NCI-H2107 (cell line): ENCODE results near the gene NOL12.

Experiments used
- DNase-seq: peaks from one replicate; lab custom pipeline; 2025; lab: John Stamatoyannopoulos, UW

Gene NOL12

GRCh38 chr22:37659897-37660708 is 26.0 kb upstream of the NOL12 start:
- no peak for DNase-seq

- no peak for DNase-seq
These were observed 25.5 kb upstream of the NOL12 start for GRCh38 chr22:37660709-37661045.

- no peak for DNase-seq
These were observed 24.8 kb upstream of the NOL12 start for GRCh38 chr22:37661160-37661924.

GRCh38 chr22:37662039-37662438 is 24.1 kb upstream of the NOL12 start:
- DNase-seq, result no peak

- no peak for DNase-seq
These were observed 22.5 kb upstream of the NOL12 start for GRCh38 chr22:37663521-37664140.

GRCh38 chr22:37664249-37665101 is 21.7 kb upstream of the NOL12 start:
- no peak for DNase-seq

GRCh38 chr22:37665487-37665886 is 20.7 kb upstream of the NOL12 start:
- DNase-seq, result no peak

GRCh38 chr22:37669586-37669985 is 16.6 kb upstream of the NOL12 start:
- DNase-seq, result no peak

GRCh38 chr22:37672206-37672919 is 13.8 kb upstream of the NOL12 start:
- DNase-seq, result no peak

- no peak for DNase-seq
These were observed 13.2 kb upstream of the NOL12 start for GRCh38 chr22:37672920-37673455.

- no peak for DNase-seq
These were observed 11.9 kb upstream of the NOL12 start for GRCh38 chr22:37674248-37674647.

- peak; percentile 33 for DNase-seq
These were observed 10.9 kb upstream of the NOL12 start, which contains the start of gene LGALS1 for GRCh38 chr22:37674951-37675929. Gene LGALS1, plus strand, starts transcription at chr22:37675636. Its CDS starts 67 bp downstream, at chr22:37675703.

GRCh38 chr22:37675930-37676735 is 10.0 kb upstream of the NOL12 start:
- no peak for DNase-seq

GRCh38 chr22:37676736-37677492 is 9.2 kb upstream of the NOL12 start:
- DNase-seq, result no peak

- no peak for DNase-seq
These were observed 8.6 kb upstream of the NOL12 start for GRCh38 chr22:37677493-37677974.

- DNase-seq, result no peak
These were observed 7.8 kb upstream of the NOL12 start for GRCh38 chr22:37678372-37678771.

GRCh38 chr22:37679670-37680069 is 6.5 kb upstream of the NOL12 start:
- DNase-seq, result no peak
